Fibroblast of skin of right biceps (primary cell): ENCODE data around the gene PTPRD.

Experiments used
- DNase-seq: peaks from one replicate; pipeline ENCODE4 v3.0.0-alpha.2; 2013

The PTPRD gene

DNA sequence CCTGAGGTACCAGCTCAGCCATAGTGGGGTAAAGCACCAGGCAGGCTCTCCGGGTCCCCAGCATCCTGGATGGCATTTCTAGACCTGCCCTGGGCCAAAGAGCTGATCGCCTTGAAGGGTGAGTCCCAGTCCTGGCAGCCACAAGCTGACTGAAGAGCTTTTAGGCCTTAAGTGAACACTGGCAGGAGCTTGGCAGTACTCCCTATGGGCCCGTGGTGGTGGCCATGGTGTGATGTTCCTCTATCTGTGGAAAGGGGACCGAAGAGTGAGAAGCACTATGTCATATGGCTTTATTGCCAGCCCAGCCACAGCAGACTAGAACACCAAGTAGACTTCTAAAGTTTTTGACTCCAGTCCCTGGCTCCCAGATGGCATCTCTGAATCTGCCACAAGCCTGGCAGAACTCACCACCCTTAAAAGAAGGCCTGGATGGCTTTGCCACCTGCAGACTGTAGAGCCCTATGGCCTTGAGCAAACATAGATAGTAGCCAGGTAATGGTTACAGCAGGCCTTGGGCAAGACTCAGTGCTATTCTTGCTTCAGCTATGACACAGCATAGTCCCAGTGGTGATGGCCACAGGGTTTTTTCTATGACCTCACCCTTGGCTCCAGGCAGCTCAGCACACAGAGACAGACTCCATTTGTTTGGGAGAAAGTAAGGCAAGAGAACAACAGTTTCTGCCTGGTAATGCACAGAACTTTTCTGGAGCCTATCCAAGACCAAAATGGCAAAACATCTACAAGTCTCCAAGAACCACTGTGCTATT is 2011.7 kb downstream of the PTPRD start:
- no peak for DNase-seq

DNA sequence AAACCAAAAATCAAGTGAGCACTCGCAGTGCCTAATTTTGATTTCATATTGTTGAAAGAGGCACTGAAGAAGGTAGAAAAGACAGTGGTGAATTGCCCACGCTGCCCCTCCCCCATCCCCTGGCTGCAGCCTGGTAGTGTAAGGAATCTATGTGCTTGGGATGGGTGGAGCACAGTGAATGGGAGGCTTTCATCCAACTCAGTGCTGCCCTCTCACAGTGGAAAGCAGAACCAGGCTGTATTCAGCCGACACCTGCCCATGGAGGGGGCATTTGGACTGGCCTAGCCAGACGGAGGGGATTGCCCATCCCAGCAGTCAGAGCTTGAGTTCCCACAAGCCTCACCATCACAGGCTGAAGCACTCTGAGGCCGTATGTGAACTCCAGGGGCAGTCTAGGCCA is 2012.9 kb downstream of the PTPRD start:
- DNase-seq = no peak

DNA sequence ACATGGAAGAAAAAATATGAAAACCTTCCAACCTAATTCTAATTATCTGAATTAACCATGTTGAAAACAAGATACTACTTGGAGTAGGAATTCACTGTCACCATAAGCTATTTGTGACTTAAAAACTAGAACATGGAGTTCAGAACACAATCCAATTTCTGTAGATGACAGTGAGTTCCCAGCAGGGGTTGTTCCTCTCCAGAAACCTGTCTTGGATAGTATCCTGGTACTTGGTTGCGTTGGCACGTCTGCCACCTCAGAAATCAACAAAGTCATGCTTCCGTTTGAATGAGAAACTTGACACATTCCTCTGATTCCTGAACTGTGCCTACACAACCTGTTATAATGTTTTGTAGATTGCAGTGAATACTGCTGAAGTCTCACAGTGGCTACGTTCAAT is 2023.3 kb downstream of the PTPRD start:
- no peak for DNase-seq

DNA sequence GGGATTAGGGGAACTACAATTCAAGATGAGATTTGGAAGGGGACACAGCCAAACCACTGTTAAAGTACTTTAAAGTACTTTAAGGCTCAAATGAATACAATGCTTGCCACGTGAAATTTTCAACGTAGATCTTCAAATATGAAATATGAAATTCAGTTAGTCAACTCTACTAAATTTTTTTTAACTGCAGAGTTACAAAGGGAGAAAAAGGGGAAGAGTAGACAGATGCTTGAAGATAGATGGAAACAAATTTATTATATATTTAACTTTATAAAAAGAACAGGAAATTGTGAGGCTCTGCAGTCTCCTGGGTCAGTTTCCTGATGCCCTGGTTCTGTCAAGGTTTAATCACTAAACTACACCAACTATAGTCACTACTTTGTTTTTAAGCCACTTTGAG is 2027.8 kb downstream of the PTPRD start:
- no peak for DNase-seq

DNA sequence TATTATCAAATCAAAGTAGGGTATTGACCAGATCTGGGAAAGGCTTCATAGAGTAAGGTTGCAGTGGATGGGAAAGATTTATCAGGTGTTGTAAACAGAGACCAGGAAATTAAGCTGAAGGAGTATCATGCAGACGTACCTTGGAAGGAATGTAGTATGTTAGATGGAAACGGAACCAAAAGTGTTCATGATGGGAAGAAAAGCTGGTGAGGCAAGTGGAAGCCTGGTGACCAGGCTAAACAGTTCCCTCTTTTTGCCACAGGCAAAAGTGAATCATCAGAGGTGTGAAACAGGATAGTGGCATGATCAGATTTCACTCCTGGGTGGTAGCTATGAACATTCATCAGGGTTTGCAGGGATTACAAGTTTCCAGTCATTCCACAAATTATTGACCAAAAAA is 2033.1 kb downstream of the PTPRD start:
- peak; percentile 3 for DNase-seq

DNA sequence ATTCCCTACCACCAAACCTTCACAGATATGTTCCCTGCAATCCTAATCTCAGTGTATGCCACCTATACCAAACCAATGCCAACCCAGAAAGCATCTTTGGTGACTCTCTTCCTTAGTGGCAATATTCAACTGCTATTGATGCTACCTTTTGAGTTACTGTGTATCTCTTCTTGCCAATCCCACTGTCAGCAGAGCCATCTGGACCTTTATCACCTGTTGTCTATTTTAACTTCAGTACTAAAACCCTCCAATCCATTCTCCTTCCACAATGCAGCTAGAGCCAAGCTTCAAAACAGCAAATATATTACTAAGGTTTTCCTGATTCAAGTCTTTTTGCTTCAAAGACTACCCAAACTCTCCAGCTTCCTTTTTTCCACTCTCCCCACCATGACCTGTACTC is 2036.1 kb downstream of the PTPRD start:
- no peak for DNase-seq

DNA sequence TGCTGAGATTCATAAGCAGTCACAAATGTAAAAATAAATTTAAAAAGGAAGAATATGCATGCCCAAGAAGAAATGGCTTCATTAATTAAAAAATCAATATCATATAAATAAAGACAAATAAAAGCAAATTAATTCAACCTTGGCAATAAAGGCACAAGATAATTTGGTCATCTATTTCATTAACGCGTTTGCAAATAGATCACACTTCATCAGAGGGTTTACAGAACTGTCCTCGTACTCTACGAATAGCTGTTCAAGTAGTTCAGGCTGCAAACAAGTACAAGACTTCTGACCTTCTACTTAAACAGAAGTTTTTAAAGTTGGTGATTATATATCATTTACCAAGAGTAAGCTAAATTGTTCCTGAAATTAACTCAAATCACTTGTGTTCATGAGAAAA is 2038.0 kb downstream of the PTPRD start:
- no peak for DNase-seq

DNA sequence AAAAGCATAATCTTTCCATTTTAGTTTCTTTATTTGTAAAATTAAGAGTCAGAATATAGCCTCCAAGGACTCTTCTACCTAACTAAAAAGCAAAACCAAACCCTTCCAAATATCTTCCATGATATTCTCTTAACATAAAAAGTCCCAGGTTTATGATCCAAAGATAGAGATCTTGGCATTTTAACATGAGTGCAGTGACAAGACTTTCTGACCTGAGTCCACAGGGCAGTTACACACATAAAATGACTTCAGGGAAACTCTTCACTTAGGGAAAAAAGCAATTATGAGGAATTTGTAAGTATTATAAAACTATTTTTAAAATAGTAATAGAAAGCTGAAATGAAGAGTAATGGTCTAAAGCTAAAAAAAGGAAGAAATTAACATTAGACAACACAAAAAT is 2040.6 kb downstream of the PTPRD start:
- DNase-seq = no peak

DNA sequence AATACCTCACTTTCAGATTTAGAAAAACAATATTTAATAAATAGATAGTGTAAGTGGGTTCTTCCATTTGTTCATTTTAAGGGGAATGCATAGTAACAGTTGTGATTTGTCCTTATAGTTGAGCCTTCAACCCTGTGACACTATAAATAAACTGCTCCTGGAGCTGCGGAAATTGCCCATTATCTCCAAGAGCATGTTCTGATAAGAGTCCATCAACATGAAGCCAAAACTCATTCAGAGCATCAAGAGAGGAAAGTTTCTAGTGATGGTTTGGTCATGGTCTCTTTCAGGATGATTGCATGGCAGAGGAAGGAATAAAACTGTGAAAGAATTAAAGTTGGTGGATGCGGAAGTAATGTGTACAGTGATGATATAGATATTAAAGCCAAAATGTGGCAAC is 2041.2 kb downstream of the PTPRD start:
- no peak for DNase-seq

DNA sequence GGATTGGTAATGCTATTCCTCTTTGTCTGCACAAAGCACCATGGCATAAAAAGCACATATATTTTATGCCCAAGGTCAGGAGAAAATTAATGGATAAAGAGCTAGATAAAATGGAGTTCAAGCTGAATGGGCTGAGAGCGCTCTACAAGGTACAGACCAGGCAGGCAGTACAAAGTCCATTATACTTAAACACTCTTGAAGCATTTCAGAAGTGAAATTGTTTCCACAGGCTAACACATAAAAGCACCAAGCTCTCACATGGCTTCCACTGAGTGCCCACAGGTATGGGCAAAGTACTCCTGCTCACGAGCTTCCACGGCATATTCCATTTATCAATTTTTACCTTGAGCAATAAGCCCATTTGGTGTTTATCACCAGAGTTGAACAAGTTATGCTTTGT is 2042.0 kb downstream of the PTPRD start:
- no peak for DNase-seq

DNA sequence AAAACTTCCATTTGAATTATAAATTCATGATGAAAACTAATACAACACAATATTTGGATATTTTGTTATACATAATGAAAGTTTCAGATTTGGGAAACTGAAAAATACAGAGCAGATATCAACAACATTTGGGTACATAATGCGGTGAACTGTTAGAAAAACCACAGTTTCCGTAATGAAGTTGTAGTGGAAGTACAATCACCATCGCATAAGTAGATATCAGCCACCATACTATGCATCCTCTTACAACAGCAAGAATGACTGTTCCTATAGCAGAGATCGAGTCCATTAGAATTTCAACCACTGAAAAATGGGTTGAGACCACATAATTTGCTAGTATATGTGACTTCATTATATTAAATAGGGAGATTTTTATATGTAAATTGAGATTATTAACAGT is 2043.0 kb downstream of the PTPRD start:
- no peak for DNase-seq

DNA sequence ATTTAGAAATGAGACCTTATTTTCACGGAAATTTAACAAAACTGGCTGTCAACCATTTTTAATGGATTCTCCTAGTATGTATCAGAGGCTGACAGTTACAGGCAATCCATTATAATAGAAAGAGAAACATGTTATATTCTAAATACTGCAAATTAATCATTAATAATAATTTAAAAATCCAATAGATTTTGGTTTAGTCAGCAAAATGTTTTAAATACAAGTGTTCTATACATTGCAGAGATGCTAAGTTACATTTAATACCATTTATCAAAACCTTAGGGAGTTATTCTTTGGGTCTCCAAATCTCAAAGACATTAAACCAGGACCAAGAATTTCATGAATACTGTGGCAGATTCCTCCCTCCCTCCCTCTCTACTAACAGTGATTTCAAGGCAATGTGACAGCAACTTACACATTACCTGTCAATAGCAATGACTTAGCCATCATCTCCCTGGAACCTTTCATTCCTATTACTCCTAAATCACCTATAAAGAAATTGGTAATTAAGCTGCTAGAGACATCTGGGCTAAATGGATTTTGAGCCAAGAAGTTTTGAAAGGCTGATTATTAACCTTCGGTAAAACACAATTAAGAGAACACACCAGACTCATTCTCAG is 2044.7 kb downstream of the PTPRD start:
- no peak for DNase-seq

DNA sequence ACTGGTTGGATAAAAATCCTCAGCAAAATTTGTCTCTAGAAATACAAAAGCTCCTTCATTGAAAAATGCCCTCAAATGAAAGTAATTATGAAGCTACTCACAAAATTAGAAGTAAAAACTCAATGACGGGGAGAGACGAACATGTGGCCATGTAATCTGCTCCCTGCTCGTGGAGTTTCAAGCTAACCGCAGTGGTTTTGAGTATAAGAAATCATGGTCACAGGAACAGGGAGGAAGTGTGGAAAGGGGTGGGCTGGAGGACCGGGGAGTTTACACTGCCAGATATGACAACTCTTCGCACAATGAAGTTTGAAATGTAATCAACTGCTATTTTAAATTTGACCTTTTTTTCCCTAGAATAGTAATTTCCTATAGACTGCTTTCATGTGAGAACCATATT is 2047.8 kb downstream of the PTPRD start:
- no peak for DNase-seq

DNA sequence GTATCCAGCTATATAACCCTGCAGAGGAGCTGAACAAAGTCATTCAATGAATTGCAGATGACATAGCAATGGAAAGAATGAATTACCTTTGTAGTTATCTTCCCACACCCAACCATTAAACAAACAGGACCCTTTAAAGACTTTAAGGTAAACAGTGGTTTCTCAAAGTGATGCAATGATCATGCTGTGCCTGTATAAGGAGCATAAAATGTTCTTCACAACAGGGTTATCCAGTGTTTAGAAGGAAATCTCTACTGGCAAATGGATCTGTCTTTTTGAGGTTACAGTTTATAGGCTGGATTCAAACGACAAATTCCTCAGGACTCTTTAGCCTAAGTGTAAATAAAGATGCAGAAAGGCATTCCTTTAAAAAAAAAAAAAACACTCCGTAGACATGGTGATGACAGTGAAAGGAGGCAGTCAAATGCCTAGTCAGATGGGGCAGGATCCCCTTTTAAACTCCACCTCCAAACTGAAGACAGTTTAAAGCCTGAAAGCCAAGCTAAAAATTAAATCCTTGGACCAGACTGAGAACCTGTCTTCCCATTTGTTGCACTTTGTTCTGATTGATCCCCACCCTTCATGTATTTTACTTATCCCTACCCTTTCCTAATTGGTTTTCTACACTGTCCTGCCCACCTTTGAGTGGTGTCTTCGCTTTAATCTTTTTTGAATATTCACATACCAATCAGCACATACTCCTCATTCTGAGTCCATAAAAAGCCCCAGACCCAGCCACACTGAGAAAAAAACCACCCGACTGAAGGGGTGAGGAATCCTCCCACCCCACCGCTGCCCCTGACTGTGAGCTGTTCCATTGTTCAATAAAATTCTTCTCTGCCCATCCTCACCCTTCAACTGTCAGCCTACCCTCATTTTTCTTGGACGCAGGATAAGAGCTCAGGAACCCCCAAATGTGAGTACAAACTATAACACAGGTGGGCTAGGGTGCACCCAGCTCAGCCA is 2052.0 kb downstream of the PTPRD start:
- DNase-seq = no peak

DNA sequence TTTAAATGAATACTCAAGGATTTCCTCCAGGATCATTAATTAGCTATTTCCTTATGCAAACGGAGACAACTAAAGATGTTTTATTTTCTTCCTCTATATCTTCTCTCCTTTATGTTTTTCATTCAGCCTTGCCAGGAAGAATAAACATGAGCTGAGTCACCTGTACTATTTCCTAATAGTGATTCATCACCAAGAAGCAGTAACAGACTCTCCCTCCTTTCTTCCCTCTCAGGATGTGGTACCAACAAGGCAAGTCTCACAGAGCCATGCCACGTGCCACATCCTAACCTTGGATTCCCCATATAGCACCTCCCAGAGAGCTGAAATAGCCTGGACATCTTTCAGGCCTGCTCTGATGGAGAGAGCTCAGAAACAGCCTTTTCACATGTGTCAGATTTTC is 2054.6 kb downstream of the PTPRD start:
- DNase-seq = peak; percentile 43

DNA sequence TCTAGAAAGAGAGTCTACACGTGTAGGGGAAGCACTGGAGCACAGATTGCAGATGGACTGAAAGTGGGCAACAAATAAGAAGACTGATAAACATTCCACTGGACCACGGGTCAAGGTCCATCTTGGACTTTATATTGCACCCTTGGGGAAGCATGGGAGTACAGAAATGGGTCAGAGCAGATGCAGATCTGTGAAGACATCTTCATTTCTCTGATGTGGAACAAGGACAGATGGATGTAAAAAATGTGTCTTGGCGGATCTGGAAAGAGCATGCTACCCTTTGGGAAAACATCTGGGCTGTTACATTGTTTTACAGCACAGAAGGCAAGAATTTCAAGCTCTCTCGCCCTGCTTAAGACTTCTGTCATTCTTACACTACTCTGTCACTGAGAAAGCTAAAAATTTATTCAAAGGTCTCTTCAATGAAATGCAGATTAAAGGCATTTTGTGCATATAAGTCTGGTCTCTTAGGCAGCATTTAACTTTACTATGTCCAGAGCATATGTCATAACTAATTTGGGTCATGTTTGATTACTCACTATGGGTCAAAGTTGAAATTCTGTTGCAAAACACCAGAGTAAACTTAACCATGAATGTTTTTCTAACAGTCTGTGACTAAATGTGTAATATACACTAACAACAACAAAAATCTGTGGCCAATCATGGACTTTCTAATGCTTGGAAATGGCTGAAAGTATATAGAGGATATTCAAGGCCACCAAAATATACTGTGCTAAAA is 2056.9 kb downstream of the PTPRD start:
- DNase-seq = no peak

DNA sequence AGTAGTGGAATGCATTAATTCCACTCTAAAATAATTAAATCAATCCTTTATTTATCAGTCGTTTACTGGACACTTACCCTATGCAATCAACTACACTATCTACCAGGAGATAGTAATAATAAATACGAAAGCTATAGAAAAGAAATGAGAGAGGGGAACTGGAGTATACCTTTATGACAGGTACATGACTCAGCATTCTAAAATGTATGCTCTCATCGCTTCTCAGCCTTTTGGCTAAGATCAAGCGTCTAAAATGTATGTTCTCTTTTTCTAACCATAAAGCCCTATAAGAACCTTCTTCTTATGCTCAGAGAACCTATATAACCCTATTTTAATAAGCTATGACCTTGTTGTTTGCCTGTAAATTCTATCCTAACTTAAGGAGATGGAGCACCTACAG is 2059.4 kb downstream of the PTPRD start:
- no peak for DNase-seq

DNA sequence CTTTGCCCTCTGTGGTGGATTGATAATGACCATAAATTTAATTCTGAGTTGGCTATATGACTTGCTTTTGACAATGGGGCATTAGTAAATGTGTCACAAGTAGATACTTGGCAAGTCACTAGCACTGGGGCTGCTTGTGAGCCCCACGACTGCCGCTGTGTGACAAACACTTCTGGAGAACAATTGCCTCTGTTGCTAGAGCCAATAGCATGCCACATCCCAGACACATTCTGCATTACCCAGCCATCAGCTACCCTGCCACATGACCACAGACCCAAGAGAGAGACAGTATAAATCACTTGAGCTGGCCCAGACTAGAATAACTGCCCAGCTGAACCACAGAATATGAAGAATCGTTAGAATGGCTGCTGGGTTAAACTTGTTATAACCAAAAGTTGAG is 2060.1 kb downstream of the PTPRD start:
- DNase-seq = no peak

DNA sequence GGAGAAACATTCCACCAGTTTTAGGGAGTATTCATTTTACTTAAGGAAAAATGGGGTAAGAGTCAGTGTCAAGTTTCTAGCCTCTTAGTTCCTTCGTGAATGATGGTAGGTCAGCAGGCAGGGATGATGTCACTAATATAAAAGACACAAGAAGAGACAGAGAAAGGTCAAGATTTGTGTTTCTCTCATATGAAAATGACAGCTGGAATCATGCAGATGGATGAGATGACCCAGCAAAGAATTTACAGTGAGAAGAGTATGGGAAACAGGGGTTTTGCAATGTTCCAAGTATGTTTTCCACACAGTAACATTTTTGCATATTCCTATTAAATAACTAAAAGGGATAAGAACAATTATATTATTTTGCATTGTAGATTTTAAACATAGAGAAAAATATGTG is 2063.6 kb downstream of the PTPRD start:
- DNase-seq = no peak

DNA sequence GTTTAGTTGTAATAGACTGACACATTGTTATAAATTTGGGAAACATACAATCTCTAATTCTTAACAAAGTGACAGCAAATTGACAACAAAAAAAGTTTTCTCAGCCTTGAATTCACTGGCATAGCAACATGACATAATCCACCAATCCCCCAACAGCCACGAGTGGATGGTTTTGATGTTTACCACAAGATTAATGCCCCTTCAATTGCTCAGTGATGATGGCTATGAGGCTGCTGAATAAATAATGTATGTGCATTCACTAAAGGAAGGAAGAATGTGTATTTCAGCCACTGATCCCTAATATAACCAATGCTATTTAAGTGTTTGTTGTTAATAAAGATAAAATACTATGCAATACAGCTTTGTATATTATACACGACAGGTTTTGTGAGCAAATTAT is 2069.6 kb downstream of the PTPRD start:
- DNase-seq = no peak

DNA sequence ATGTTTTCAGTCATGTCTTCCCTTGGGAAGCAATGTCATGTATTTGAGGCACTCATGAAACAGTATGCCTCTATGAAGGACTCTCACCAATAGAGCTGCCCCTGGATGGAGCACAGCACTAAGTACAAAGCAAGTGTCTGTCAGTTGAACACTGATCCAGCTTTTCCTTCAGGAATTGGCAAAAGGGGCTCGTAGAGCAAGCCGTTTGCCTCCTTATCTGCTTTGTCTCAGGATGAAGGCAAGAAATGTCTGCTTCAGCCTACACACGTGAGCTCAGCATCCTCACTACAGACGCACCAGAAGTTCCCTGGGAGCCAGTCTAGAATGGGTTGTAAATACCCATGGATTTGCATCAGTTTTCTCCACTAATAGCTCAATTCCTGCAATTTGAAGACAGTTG is 2070.3 kb downstream of the PTPRD start:
- no peak for DNase-seq

DNA sequence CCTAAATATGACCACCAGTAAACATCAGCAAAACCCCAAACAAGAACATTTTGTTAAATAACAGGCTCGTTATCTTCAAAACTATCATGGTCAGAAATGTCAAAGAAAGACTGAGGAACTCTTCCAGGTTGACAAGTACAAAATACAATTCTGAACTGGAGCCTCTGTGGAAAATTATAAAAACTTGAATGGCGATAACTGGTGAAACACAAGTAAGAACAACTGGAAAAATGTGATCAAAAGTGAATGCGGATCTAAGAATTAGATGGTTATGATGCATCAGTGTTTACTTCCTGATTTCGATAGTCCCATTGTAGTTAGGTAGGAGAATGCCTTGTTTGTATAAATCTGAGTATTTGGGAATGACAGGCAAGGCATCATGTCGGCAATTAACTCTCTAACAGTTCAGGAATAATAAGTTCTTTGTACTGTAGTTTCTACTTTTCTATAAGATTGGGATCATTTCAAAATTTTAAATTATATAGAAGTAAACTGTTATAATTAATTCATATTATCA is 2073.1 kb downstream of the PTPRD start:
- DNase-seq = no peak

DNA sequence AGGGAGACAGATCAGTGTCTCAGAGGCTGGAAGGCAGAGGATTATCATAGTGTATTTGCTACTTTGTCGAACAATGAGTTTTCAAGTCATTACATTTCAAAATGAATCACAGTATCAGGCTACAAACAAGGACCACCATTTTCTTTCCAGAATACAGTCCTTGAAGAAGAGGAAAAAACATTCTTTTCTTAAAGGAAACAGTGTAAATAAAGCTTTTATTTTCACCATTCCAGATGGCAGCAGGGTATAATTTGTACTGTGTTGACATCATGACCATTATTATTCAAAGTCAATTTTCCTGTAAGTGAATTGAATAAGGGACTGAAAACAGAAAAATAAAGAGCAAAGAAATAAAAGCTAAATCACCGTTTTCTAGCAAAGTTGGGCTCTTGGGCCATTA is 2076.0 kb downstream of the PTPRD start:
- no peak for DNase-seq
